A549 (cell line): ENCODE measurements around the gene SDE2. TPM values are rescaled to one million over a fixed set of nuclear protein-coding genes. Genes with fewer than 3 reads are reported as not detected.

Source experiments
- ATAC-seq, 2 experiments: fragments of 200-7000 bp in 1 of 2; fragments of >200 bp in 1 of 2; cut with Nextera tagmentation in 1 of 2; cut with Tn5 transposase in 1 of 2; 3 replicates each; pipeline versions ENCODE4 v1.8.0 to v1.9.1; 2018 to 2020; ENCODE audit warnings: mild to moderate bottlenecking in 1 of 2, moderate library complexity in 1 of 2
- CTCF ChIA-PET: fragments of 300-600 bp; sonication (Branson Sonifier 250); formaldehyde crosslinking; extraction: SDS; loops from one replicate; lab custom pipeline; 2021; ENCODE audit warnings: antibody characterized with exemption, inconsistent platforms; lab: Yijun Ruan, JAX
- POLR2A ChIA-PET: fragments of 350-600 bp; formaldehyde crosslinking; extraction: SDS; loops from one replicate; lab custom pipeline; 2021; ENCODE audit warnings: antibody characterized with exemption, inconsistent platforms; lab: Yijun Ruan, JAX
- DNase-seq, 2 experiments: peaks; one replicate each; pipeline versions ENCODE4 v3.0.0 to v3.0.0-alpha.2; 2011 to 2016; ENCODE audit warnings: low read depth in 1 of 2, low spot score in 1 of 2
- FAIRE-seq: peaks from 2 replicates; lab custom pipeline; 2011; peaks lifted over from hg19 to GRCh38; lab: Jason Lieb, UNC
- H3K27ac ChIP-seq, 2 experiments: fragments of >200 bp; sonication (Bioruptor Twin); formaldehyde crosslinking; 3 replicates each; pipeline ENCODE4 v1.5.1; 2016 to 2017
- H3K4me1 ChIP-seq: fragments of >200 bp; sonication (Bioruptor Twin); formaldehyde crosslinking; 3 replicates; pipeline ENCODE4 v1.6.1; 2016
- H3K4me2 ChIP-seq: fragments of >200 bp; sonication (Bioruptor Twin); formaldehyde crosslinking; 3 replicates; pipeline ENCODE4 v1.6.1; 2016
- H3K4me3 ChIP-seq: fragments of >200 bp; sonication (Bioruptor Twin); formaldehyde crosslinking; 3 replicates; pipeline ENCODE4 v1.5.1; 2016
- H3K9me3 ChIP-seq: fragments of >200 bp; sonication (Bioruptor Twin); formaldehyde crosslinking; 3 replicates; pipeline ENCODE4 v1.6.1; 2016
- ATOH8 ChIP-seq: fragments of 250-450 bp; sonication (Bioruptor Pico); IDR thresholded peaks from 2 replicates; pipeline ENCODE4 v1.5.0; 2020; ENCODE audit warnings: low read depth, mild to moderate bottlenecking, moderate library complexity
- BCL3 ChIP-seq: fragments of >200 bp; sonication (Bioruptor Twin); formaldehyde crosslinking; IDR thresholded peaks from 3 replicates; pipeline ENCODE4 v1.6.1; 2016
- BHLHE40 ChIP-seq: IDR thresholded peaks from 2 replicates; pipeline ENCODE4 v1.6.1; 2012; ENCODE audit warnings: low read depth, low read length, inconsistent platforms
- CEBPB ChIP-seq, 2 experiments: fragments of >200 bp in 1 of 2; sonication (Bioruptor Twin) in 1 of 2; formaldehyde crosslinking in 1 of 2; IDR thresholded peaks; 2 replicates each; pipeline ENCODE4 v1.6.1; 2012 to 2016
- CHD2 ChIP-seq: fragments of 150-350 bp; IDR thresholded peaks from 2 replicates; pipeline ENCODE4 v1.6.1; 2014; ENCODE audit warnings: low read length; ENCODE audit not compliant: partially characterized antibody
- EHMT2 ChIP-seq: fragments of 200-600 bp; sonication (generic); IDR thresholded peaks from 2 replicates; pipeline ENCODE4 v1.6.1; 2016; ENCODE audit warnings: antibody characterized with exemption, low read depth, mild to moderate bottlenecking, moderate library complexity
- HEYL ChIP-seq: fragments of 250-450 bp; sonication (Bioruptor Pico); IDR thresholded peaks from 2 replicates; pipeline ENCODE4 v1.8.0; 2021; ENCODE audit warnings: mild to moderate bottlenecking, moderate library complexity
- HMGXB4 ChIP-seq: fragments of 250-450 bp; sonication (Bioruptor Pico); IDR thresholded peaks from 2 replicates; pipeline ENCODE4 v1.5.0; 2021; ENCODE audit warnings: mild to moderate bottlenecking, moderate library complexity, borderline replicate concordance
- HOXB13 ChIP-seq: fragments of 250-450 bp; sonication (Bioruptor Pico); IDR thresholded peaks from 2 replicates; pipeline ENCODE4 v1.5.0; 2020; ENCODE audit warnings: low read depth, mild to moderate bottlenecking, moderate library complexity
- HOXB5 ChIP-seq: fragments of 250-450 bp; sonication (Bioruptor Pico); IDR thresholded peaks from 2 replicates; pipeline ENCODE4 v1.5.0; 2020; ENCODE audit warnings: mild to moderate bottlenecking, moderate library complexity
- JUN ChIP-seq, 2 experiments: fragments of >200 bp; sonication (Bioruptor Twin); formaldehyde crosslinking; IDR thresholded peaks; 2 replicates in 1 of 2; 3 replicates in 1 of 2; pipeline ENCODE4 v1.6.1; 2016 to 2017
- MAFK ChIP-seq: fragments of 450-650 bp; IDR thresholded peaks from 2 replicates; pipeline ENCODE4 v1.6.1; 2014; ENCODE audit not compliant: partially characterized antibody
- MAZ ChIP-seq: fragments of 150-350 bp; IDR thresholded peaks from 2 replicates; pipeline ENCODE4 v1.6.1; 2014; ENCODE audit warnings: antibody characterized with exemption, low read depth, low read length, borderline replicate concordance
- MYC ChIP-seq: IDR thresholded peaks from 2 replicates; pipeline ENCODE4 v1.6.1; 2012; ENCODE audit warnings: mild to moderate bottlenecking, inconsistent platforms, low read length, improper control_type of control experiment, borderline replicate concordance
- NPAS2 ChIP-seq: fragments of 250-450 bp; sonication (Bioruptor Pico); IDR thresholded peaks from 2 replicates; pipeline ENCODE4 v1.8.0; 2022; ENCODE audit warnings: mild to moderate bottlenecking, moderate library complexity, borderline replicate concordance
- RARB ChIP-seq: fragments of 250-450 bp; sonication (Bioruptor Pico); IDR thresholded peaks from 2 replicates; pipeline ENCODE4 v1.8.0; 2021; ENCODE audit warnings: mild to moderate bottlenecking, moderate library complexity
- RFX5 ChIP-seq: fragments of 450-650 bp; IDR thresholded peaks from 2 replicates; pipeline ENCODE4 v1.7.1; 2014; ENCODE audit warnings: antibody characterized with exemption, mild to moderate bottlenecking, moderate library complexity
- ZC3H11A ChIP-seq: fragments of 450-650 bp; IDR thresholded peaks from 2 replicates; pipeline ENCODE4 v1.6.1; 2014; ENCODE audit warnings: antibody characterized with exemption, mild to moderate bottlenecking
- ZSCAN20 ChIP-seq: fragments of 250-450 bp; sonication (Bioruptor Pico); IDR thresholded peaks from 2 replicates; pipeline ENCODE4 v1.8.0; 2022; ENCODE audit warnings: mild to moderate bottlenecking, moderate library complexity
- WGBS: methylation state at CpG from one replicate; pipeline ENCODE4 v1.1.6; 2017; ENCODE audit errors: missing lambda C conversion rate; 5-methylcytosine and 5-hydroxymethylcytosine counted together
- polyA plus RNA-seq, 4 experiments: library from polyadenylated mRNA; depleted of rRNA in 3 of 4; stranded (reverse); fragments of >200 nt; fragmentation: RNase III in 1 of 4; extraction: RNeasy Plus Mini Kit Qiagen cat#74134 plus additional on column Dnase treatment in 1 of 4; gene quantifications; 2 replicates in 3 of 4; 3 replicates in 1 of 4; pipeline ENCODE4 v1.2.3, GENCODE V29; 2011 to 2017
- TF ChIP-seq, protein P1 (sequence below): fragments of >200 bp; sonication (Bioruptor Twin); formaldehyde crosslinking; IDR thresholded peaks from 2 replicates; pipeline ENCODE4 v1.6.1; 2016
- TF ChIP-seq, protein P2 (sequence below): fragments of 150-350 bp; IDR thresholded peaks from 2 replicates; pipeline ENCODE4 v1.6.1; 2014; ENCODE audit warnings: low read depth, mild to moderate bottlenecking, low read length

Gene SDE2
- polyA plus RNA-seq, 2 of the 4 experiments (the other 2 are of a cell fraction) = 9.2 to 24.8 TPM

DNA sequence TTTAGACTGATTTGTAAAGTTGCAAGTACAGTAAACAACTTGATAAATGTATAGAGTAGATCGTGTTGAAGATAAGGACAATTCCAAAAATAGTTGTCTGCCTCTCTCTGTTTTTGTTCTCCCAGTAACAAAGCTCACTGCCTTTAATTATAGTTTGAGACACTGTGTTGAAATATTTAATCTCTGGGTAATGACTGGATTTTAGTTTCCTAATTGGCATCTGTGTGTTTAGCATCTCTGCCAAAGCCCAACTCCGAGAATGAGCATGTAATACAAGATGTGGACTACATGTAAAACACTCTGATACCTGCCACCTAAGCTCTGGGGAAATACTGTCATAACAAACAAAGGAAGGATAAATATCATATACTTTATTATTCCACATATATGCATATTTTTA lies 27.7 kb upstream of the SDE2 start:
- ATAC-seq (no peak), FAIRE-seq (no peak)
- POLR2A ChIA-PET = interaction anchor here (0.6 to 3.4 kb wide), 3 partner anchors 27 to 42 kb away, joined by 3 to 11 read pairs (median 3); partner anchors contain the start of genes H3-3A and SDE2

GRCh38 chr1:226023735-226024134 lies 24.6 kb upstream of the SDE2 start:
- no peaks in the 10 kb centered on the region for H3K9me3 ChIP-seq
- H3K4me2 ChIP-seq = no peak overlapping the region
- no peak for DNase-seq
- FAIRE-seq = no peak
- POLR2A ChIA-PET = interaction anchor here (3.4 kb wide), 1 partner anchor 24 kb away, joined by 11 read pairs; the partner anchor contains the start of gene SDE2
- CTCF ChIA-PET = interaction anchor here (2.0 kb wide), 1 partner anchor 41 kb away, joined by 4 read pairs; no protein-coding TSS in a partner anchor
- no peaks in the 10 kb centered on the region for H3K4me1 ChIP-seq
- H3K4me3 ChIP-seq = no peak overlapping the region
- ATAC-seq = no peak
- WGBS = 84% methylated on average over 5 of the region's 5 CpGs
- TF ChIP-seq ZC3H11A = no peak
- no peak for TF ChIP-seq ZSCAN20 (CRISPR knock-in tag)
- TF ChIP-seq MAFK = peak; percentile 60
- H3K27ac ChIP-seq = no peak overlapping the region

More for the DNA sequence above, 27.7 kb upstream of the SDE2 start:
- Histone ChIP-seq H3K9me3 (no peaks in the 10 kb centered on the region), H3K4me1 (no peaks in the 10 kb centered on the region), H3K4me3 (no peak overlapping the region), H3K27ac (no peak overlapping the region), H3K4me2 (no peak overlapping the region)
- CTCF ChIA-PET = interaction anchor here (0.8 to 1.5 kb wide), 3 partner anchors 19 to 38 kb away, joined by 3 to 5 read pairs (median 4); no protein-coding TSS in a partner anchor
- WGBS = 68% methylated on average over 2 of the region's 2 CpGs
- no peak for TF ChIP-seq JUN (IDR thresholded peaks at IDR 0.05)
- no peak for TF ChIP-seq CHD2
- TF ChIP-seq BHLHE40 = no peak
- TF ChIP-seq RFX5 = no peak
- TF ChIP-seq BCL3 = no peak
- TF ChIP-seq, protein P1, sequence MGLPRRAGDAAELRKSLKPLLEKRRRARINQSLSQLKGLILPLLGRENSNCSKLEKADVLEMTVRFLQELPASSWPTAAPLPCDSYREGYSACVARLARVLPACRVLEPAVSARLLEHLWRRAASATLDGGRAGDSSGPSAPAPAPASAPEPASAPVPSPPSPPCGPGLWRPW = no peak
- TF ChIP-seq HOXB5 = no peak
- TF ChIP-seq HOXB13 (CRISPR knock-in tag) = no peak
- no peak for TF ChIP-seq CEBPB (IDR thresholded peaks at IDR 0.05)
- TF ChIP-seq ATOH8 (CRISPR knock-in tag) = no peak
- no peak for TF ChIP-seq ZC3H11A
- TF ChIP-seq NPAS2 = no peak
- no peak for TF ChIP-seq HMGXB4 (CRISPR knock-in tag)
- no peak for TF ChIP-seq RARB (CRISPR knock-in tag)
- no peak for TF ChIP-seq MAZ
- TF ChIP-seq, protein P2, sequence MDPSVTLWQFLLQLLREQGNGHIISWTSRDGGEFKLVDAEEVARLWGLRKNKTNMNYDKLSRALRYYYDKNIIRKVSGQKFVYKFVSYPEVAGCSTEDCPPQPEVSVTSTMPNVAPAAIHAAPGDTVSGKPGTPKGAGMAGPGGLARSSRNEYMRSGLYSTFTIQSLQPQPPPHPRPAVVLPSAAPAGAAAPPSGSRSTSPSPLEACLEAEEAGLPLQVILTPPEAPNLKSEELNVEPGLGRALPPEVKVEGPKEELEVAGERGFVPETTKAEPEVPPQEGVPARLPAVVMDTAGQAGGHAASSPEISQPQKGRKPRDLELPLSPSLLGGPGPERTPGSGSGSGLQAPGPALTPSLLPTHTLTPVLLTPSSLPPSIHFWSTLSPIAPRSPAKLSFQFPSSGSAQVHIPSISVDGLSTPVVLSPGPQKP = no peak
- no peak for TF ChIP-seq HEYL (CRISPR knock-in tag)
- TF ChIP-seq EHMT2 = no peak
- TF ChIP-seq MYC = no peak
- no peak for DNase-seq
